Measurements from ENCODE around the gene C19orf81. TPM values are rescaled to one million over a fixed set of nuclear protein-coding genes. Genes with fewer than 3 reads are reported as not detected.

The C19orf81 gene
- total and polyA plus RNA-seq, 2 of the 4 experiments (the other 2 are of a cell fraction), result 0.31 TPM; not detected in 1

DNA sequence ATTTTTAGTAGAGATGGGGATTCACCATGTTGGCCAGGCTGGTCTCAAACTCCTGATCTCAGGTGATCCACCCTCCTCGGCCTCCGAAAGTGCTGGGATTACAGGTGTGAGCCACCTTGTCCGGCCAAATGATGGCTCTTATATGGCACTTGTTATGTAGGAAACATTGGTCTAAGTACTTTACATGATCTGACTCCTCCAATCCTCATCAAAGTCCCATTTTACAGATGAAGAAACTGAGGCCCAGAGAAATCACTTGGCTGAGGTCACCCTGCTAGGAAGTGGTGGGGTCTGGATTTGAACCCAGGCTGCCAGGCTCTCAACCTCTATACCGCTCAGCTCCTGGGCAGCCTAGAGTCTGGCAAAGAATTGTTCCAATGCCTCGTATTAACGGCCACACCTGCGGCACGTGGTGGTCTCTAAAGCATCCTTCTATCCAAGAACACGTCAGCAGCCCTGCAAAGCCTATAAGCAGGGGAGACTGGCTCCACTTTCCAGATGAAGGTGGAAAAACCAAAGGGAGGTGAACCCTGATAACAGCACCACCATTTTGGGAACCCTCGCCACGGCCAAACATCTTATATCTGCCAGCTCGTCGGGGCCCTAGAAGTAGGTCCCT, 52.2 kb downstream of the C19orf81 start:
- Histone ChIP-seq H2AK9ac (replicated peaks; ENCODE audit: low read depth, low read length, poor library complexity) (no peak overlapping the region), H3K14ac (replicated peaks; ENCODE audit: low read depth, low read length) (no peak overlapping the region), H4K91ac (ENCODE audit: insufficient read depth, low read depth, low read length) (no peak overlapping the region), H2BK15ac (ENCODE audit: low read depth, low read length) (no peak overlapping the region), H3K4me2 (ENCODE audit: low read depth, low read length) (no peak overlapping the region), H3K18ac (ENCODE audit: low read depth, low read length) (no peak overlapping the region), H3K23ac (ENCODE audit: low read depth, low read length) (no peak overlapping the region), H3K27ac (ENCODE audit: insufficient read depth, low read length) (no peak overlapping the region), H3K4ac (ENCODE audit: low read depth, low read length) (no peak overlapping the region), H3K56ac (ENCODE audit: extremely low read depth, insufficient read depth, low read length) (no peak overlapping the region), H3K79me1 (ENCODE audit: low read depth in 1 of 2, low read length in 2 of 2) (no peaks in the 10 kb centered on the region), H3K9ac (ENCODE audit: low read depth, low read length) (no peak overlapping the region), H2BK5ac (ENCODE audit: low read depth, low read length, poor library complexity, severe bottlenecking) (no peak overlapping the region), H3K27me3 (ENCODE audit: control insufficient read depth, insufficient read depth, low read length) (peaks cover 10% of the 10 kb centered on the region; the same call in 1 of the 2 replicates), H2AK5ac (ENCODE audit: low read depth, low read length) (no peak overlapping the region), H2BK20ac (ENCODE audit: low read depth, low read length) (no peak overlapping the region), H2BK120ac (ENCODE audit: low read depth, low read length) (no peak overlapping the region), H3K9me3 (ENCODE audit: control insufficient read depth, insufficient read depth, low read length) (no peaks in the 10 kb centered on the region), H3K9me1 (ENCODE audit: insufficient read depth, low read length) (peaks cover 6% of the 10 kb centered on the region; the same call in 1 of the 2 replicates), H3K4me3 (ENCODE audit: insufficient read depth, low read depth, low read length) (no peak overlapping the region), H3K4me1 (ENCODE audit: control insufficient read depth, insufficient read depth, low read length) (peaks cover 1% of the 10 kb centered on the region; the same call in 1 of the 2 replicates), H4K5ac (ENCODE audit: low read depth, low read length) (no peak overlapping the region), H3K36me3 (ENCODE audit: control insufficient read depth, insufficient read depth, low read length) (no peaks in the 10 kb centered on the region), H4K20me1 (ENCODE audit: insufficient read depth, low read length) (no peaks in the 10 kb centered on the region), H2AFZ (replicated peaks; ENCODE audit: low read length, poor library complexity) (no peak overlapping the region), H4K8ac (ENCODE audit: low read depth in 2 of 2, low read length in 2 of 2) (no peak overlapping the region)
- no peak for DNase-seq
- in situ Hi-C loops (cut with MboI; ENCODE audit: low sequenced_read_pairs), result loop anchor here (10.0 kb wide), 1 partner anchor 337 kb away; the partner anchor contains the start of gene NAPSA
- no TSS peak for BruUV-seq (replicated peaks)
- ChIA-PET POLR2A (ENCODE audit: unreplicated experiment) (no interaction called here), CTCF (no interaction called here)
- no peak for TF ChIP-seq SMC3 (IDR thresholded peaks at IDR 0.05; ENCODE audit: low read depth, low read length)
- no peak for ATAC-seq (ENCODE audit: low read depth)
- dilution Hi-C loops (cut with HindIII; ENCODE audit: low sequenced_read_pairs, unreplicated experiment), result no loop called here
- 90% methylated on average over 2 of the region's 13 CpGs; no CpG with 5 or more reads in 1 of the 2 experiments for WGBS, 2 experiments (ENCODE audit: extremely low coverage in 2 of 2, insufficient read length in 1 of 2)
- intact Hi-C loops (cut with micrococcal nuclease), result no loop called here
